Measurements from ENCODE around the gene TPGS1.

- TF ChIP-seq CTCF (IDR thresholded peaks at IDR 0.05) (no peak), EZH2 (IDR thresholded peaks at IDR 0.05; ENCODE audit: borderline replicate concordance, insufficient read depth, low read depth, low read length, poor library complexity, severe bottlenecking) (no peak)
These were observed 18.6 kb downstream of the TPGS1 start for GRCh38 chr19:525857-526419.
